Glomerular visceral epithelial cell (primary cell): Measurements from ENCODE around the gene TUBB1.
A peak's percentile ranks its signal among the peaks of the same experiment; 100 is the strongest.
"Not testable (repeated sequence)": the region's sequence is repeated elsewhere in the genome, so short reads cannot be mapped to it uniquely, and the experiment has no call there.

Experiments used
- DNase-seq: peaks from one replicate; pipeline ENCODE4 v3.0.0-alpha.2; 2016; ENCODE audit errors: extremely low spot score

Gene TUBB1

GRCh38 chr20:59006167-59006863 lies 12.9 kb upstream of the TUBB1 start:
- DNase-seq = peak; percentile 67

- peak; percentile 76 for DNase-seq
Measured at GRCh38 chr20:59006864-59007664, 12.2 kb upstream of the TUBB1 start, which contains the start of gene CTSZ. TSS of gene CTSZ (minus strand) at chr20:59007254. CDS start at chr20:59007128, 126 bp downstream.

GRCh38 chr20:59007665-59008511 lies 11.3 kb upstream of the TUBB1 start:
- DNase-seq = peak; percentile 94

- no peak for DNase-seq
Measured at GRCh38 chr20:59008715-59009336, 10.4 kb upstream of the TUBB1 start.

- peak; percentile 74 for DNase-seq
Measured at GRCh38 chr20:59010321-59010994, 8.8 kb upstream of the TUBB1 start.

- DNase-seq = peak; percentile 98
Measured at GRCh38 chr20:59010995-59011873, 8.0 kb upstream of the TUBB1 start.

GRCh38 chr20:59011874-59012157 lies 7.4 kb upstream of the TUBB1 start:
- DNase-seq = not testable (repeated sequence)

- DNase-seq = no peak
Measured at GRCh38 chr20:59013031-59013951, 5.9 kb upstream of the TUBB1 start.

- no peak for DNase-seq
Measured at GRCh38 chr20:59013959-59014608, 5.1 kb upstream of the TUBB1 start.

- no peak for DNase-seq
Measured at GRCh38 chr20:59014680-59015389, 4.4 kb upstream of the TUBB1 start.

- no peak for DNase-seq
Measured at GRCh38 chr20:59015411-59015810, 3.8 kb upstream of the TUBB1 start.

GRCh38 chr20:59015812-59016711 lies 3.2 kb upstream of the TUBB1 start:
- DNase-seq = no peak

- DNase-seq = no peak
Measured at GRCh38 chr20:59016795-59017492, 2.3 kb upstream of the TUBB1 start.

- no peak for DNase-seq
Measured at GRCh38 chr20:59017493-59018231, 1.6 kb upstream of the TUBB1 start.

- no peak for DNase-seq
Measured at GRCh38 chr20:59018817-59019216, 412 bp upstream of the TUBB1 start.
